ENCODE measurements around the gene ZNF497.

DNA sequence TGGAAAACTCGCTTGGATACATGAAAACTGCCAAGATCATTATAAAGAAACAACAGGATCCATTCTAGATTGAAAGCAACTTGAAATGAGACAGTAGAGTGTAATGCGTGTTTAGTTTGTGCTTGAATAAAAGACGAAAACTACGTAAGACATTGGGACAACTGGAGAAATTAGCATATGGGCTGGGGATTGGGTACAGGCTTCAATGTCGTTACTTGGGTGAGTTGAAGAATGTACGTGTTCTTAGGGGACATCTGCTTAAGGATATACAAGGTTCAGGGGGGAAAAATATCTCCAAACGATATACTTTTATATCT is 57.8 kb downstream of the ZNF497 start:
- no peak for TF ChIP-seq CTCF (IDR thresholded peaks at IDR 0.05; ENCODE audit: low read length)
- no peak for TF ChIP-seq EZH2phosphoT487 (IDR thresholded peaks at IDR 0.05; ENCODE audit: low read length)

All from MM.1S (cell line).